ENCODE data around the gene DIDO1.

Gene DIDO1

GRCh38 chr20:62831361-62831788, 94.9 kb downstream of the DIDO1 start:
- DNase-seq, result no peak

DNA sequence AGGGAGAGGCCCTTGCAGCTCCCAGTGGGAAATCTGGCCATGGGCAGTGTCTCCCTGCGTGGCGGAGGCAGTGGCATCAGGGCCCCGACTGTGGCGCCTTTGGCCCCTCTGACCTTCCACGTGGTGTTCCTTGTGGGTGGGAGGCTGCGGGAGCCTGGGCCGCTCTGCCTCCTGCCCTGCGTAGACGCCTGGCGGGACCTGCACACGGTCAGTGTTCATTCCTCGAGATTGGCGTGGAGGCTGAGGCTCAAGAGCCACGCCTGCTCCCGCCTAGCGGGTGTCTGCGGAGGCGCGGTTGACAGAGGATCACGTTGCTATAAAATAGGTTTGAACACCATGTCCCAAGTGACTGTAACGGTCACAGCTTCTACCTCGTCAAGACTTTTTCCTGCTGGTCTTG, 95.5 kb downstream of the DIDO1 start:
- no peak for DNase-seq

DNA sequence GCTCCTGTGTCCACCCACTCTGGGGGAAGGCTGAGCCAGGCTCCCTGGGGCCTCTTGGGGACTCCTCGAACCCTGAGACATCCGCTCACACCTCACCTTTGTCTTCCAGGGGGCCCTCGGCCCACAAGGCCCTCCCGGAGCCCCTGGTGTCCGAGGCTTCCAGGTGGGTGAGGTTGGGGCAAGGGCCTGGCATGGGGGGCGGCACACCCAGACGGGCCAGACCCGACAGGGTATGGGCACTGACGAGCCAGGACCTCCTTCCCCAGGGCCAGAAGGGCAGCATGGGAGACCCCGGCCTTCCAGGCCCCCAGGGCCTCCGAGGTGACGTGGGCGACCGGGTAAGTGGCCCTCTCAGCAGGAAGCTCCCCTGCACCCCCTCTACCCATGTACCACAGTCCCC, 96.1 kb downstream of the DIDO1 start:
- no peak for DNase-seq

- DNase-seq, result no peak
Measured at GRCh38 chr20:62829231-62830230, 96.8 kb downstream of the DIDO1 start.

DNA sequence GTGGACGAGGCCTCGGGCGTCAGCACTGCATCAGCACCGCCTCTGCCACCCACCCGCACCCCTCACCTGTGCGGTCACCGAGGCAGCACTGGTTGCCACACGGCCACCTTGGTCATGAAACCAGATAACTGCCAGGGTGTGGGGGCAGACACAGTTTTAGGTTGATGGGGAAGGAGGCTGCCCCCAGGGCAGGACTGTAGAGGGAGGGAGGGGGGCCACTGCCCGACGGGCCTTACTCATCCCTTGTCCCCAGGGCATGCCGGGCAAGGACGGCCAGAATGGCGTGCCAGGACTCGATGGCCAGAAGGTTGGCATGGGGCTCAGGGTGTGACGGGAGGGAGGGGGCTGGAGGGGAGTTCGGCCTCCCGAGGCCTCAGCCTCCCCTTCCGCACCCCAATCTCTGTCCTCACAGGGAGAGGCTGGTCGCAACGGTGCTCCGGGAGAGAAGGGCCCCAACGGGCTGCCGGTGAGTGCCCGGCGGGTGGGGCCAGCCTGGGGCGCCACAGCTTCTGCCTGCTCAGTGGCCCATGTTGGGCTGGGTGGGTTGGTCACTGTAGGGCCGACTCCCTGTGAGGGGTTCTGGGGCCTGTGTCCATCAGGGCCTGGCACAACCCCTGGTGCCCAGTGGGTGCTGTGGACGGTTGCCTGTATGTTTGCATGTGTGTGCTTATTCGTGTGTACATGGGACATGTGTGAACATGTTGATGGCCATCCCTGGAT, 97.6 kb downstream of the DIDO1 start:
- no peak for DNase-seq

DNA sequence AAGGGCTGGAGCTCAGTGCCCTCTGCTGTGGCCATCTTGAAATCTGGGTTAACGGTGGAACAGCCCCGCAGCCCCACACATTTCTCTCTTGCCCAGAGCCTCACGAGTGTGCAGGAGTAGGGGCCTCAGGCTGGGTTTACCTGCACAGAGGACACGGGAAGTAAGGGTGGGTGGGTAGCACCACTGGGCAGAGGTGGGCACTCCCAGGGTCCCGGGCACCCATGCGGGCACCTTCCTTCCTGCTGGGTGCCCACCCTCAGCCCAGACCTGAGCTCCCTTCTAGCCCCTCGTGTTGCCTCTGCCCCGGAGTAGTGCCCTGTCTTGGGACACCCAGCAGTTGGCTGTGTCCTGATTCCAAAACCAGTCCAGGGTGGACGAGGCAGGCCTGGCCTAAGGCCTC, 98.3 kb downstream of the DIDO1 start:
- DNase-seq, result no peak
